ENCODE measurements around the gene HDAC5. TPM values are rescaled to one million over a fixed set of nuclear protein-coding genes. Genes with fewer than 3 reads are reported as not detected.
"Not testable (repeated sequence)": the region's sequence is repeated elsewhere in the genome, so short reads cannot be mapped to it uniquely, and the experiment has no call there.

Gene HDAC5
- polyA plus RNA-seq, 4 donors: 44.5 to 56.7 (median 48.1) TPM

- DNase-seq (ENCODE audit: low read depth in 4 of 4, low spot score in 3 of 4): no peak
These were observed 11.5 kb upstream of the HDAC5 start for GRCh38 chr17:44134752-44135568.

GRCh38 chr17:44133918-44134476 is 10.6 kb upstream of the HDAC5 start:
- no peak for DNase-seq (ENCODE audit: low read depth in 4 of 4, low spot score in 3 of 4)

GRCh38 chr17:44132275-44132821 is 8.9 kb upstream of the HDAC5 start:
- DNase-seq (ENCODE audit: low read depth in 4 of 4, low spot score in 3 of 4): no peak

GRCh38 chr17:44131372-44131771 is 7.9 kb upstream of the HDAC5 start:
- DNase-seq (ENCODE audit: low read depth in 4 of 4, low spot score in 3 of 4): not testable (repeated sequence)

- no peak for DNase-seq (ENCODE audit: low read depth in 4 of 4, low spot score in 3 of 4)
These were observed 7.4 kb upstream of the HDAC5 start for GRCh38 chr17:44130693-44131349.

GRCh38 chr17:44128383-44128782 is 4.9 kb upstream of the HDAC5 start:
- DNase-seq (ENCODE audit: low read depth in 4 of 4, low spot score in 3 of 4): no peak

- DNase-seq (ENCODE audit: low read depth in 4 of 4, low spot score in 3 of 4): no peak
These were observed 637 bp upstream of the HDAC5 start for GRCh38 chr17:44124118-44124438.

- no peak for DNase-seq (ENCODE audit: low read depth in 4 of 4, low spot score in 3 of 4)
These were observed 555 bp downstream of the HDAC5 start for GRCh38 chr17:44122816-44123355.

GRCh38 chr17:44121997-44122815 is 1.2 kb downstream of the HDAC5 start:
- no peak for DNase-seq (ENCODE audit: low read depth in 4 of 4, low spot score in 3 of 4)

- DNase-seq (ENCODE audit: low read depth in 4 of 4, low spot score in 3 of 4): no peak
These were observed 2.4 kb downstream of the HDAC5 start for GRCh38 chr17:44120851-44121605.

- DNase-seq (ENCODE audit: low read depth in 4 of 4, low spot score in 3 of 4): not testable (repeated sequence)
These were observed 3.2 kb downstream of the HDAC5 start for GRCh38 chr17:44120281-44120680.

- DNase-seq (ENCODE audit: low read depth in 4 of 4, low spot score in 3 of 4): no peak
These were observed 3.6 kb downstream of the HDAC5 start for GRCh38 chr17:44119798-44120197.

GRCh38 chr17:44119062-44119461 is 4.4 kb downstream of the HDAC5 start:
- no peak for DNase-seq (ENCODE audit: low read depth in 4 of 4, low spot score in 3 of 4)

GRCh38 chr17:44118427-44119050 is 4.9 kb downstream of the HDAC5 start:
- no peak for DNase-seq (ENCODE audit: low read depth in 4 of 4, low spot score in 3 of 4)

- DNase-seq (ENCODE audit: low read depth in 4 of 4, low spot score in 3 of 4): no peak
These were observed 6.1 kb downstream of the HDAC5 start for GRCh38 chr17:44117351-44117750.

GRCh38 chr17:44115585-44116415 is 7.6 kb downstream of the HDAC5 start:
- no peak for DNase-seq (ENCODE audit: low read depth in 4 of 4, low spot score in 3 of 4)

- no peak for DNase-seq (ENCODE audit: low read depth in 4 of 4, low spot score in 3 of 4)
These were observed 9.3 kb downstream of the HDAC5 start for GRCh38 chr17:44113868-44114840.
